ENCODE data around the gene AKR1E2.
A peak's percentile ranks its signal among the peaks of the same experiment; 100 is the strongest.

AKR1E2 gene

GRCh38 chr10:4845766-4846165, 19.8 kb downstream of the AKR1E2 start:
- H3K36me3 ChIP-seq (ENCODE audit: control insufficient read depth in 1 of 2, insufficient read depth in 2 of 2, low read length in 2 of 2) = no peaks in the 10 kb centered on the region
- H3K23ac ChIP-seq (ENCODE audit: low read length) = no peak overlapping the region
- no peak overlapping the region for H3K9ac ChIP-seq (ENCODE audit: low read length)
- no peak overlapping the region for H3K27ac ChIP-seq (ENCODE audit: low read depth, low read length)
- H3K18ac ChIP-seq (ENCODE audit: low read length) = no peak overlapping the region
- no peaks in the 10 kb centered on the region for H3K79me1 ChIP-seq (ENCODE audit: low read length)
- no peak overlapping the region for H2AFZ ChIP-seq (ENCODE audit: insufficient read depth, low read length, poor library complexity)
- peaks cover 6% of the 10 kb centered on the region for H3K9me3 ChIP-seq (ENCODE audit: insufficient read depth, low read depth, low read length)
- WGBS (ENCODE audit: extremely low coverage, insufficient coverage, insufficient read length) = no CpG with 5 or more reads among the region's 11 CpGs
- H4K12ac ChIP-seq (ENCODE audit: low read depth, low read length) = no peak overlapping the region
- peak overlapping the region; percentile 12 for H3K4me3 ChIP-seq (ENCODE audit: low read depth, low read length)
- H2BK12ac ChIP-seq (ENCODE audit: low read length) = no peak overlapping the region
- H3K4me2 ChIP-seq (ENCODE audit: low read length) = no peak overlapping the region
- no peak for DNase-seq
- H2BK5ac ChIP-seq (ENCODE audit: low read depth, low read length, poor library complexity) = no peak overlapping the region
- no peaks in the 10 kb centered on the region for H3K27me3 ChIP-seq (ENCODE audit: insufficient read depth, low read length)
- H3K4me1 ChIP-seq (ENCODE audit: control insufficient read depth in 1 of 2, insufficient read depth in 2 of 2, low read length in 2 of 2) = peaks cover 0 to 2% of the 10 kb centered on the region in 2 experiments
- H2AK5ac ChIP-seq (ENCODE audit: low read length) = no peak overlapping the region
- no peak overlapping the region for H4K8ac ChIP-seq (ENCODE audit: low read depth, low read length)
- H3K14ac ChIP-seq (ENCODE audit: low read length) = no peak overlapping the region
- H4K91ac ChIP-seq (ENCODE audit: low read depth, low read length) = no peak overlapping the region
- H3K4ac ChIP-seq (ENCODE audit: low read depth, low read length) = no peak overlapping the region
- H3K79me2 ChIP-seq (ENCODE audit: control insufficient read depth, insufficient read depth, low read length, poor library complexity) = no peaks in the 10 kb centered on the region
- H2BK120ac ChIP-seq (ENCODE audit: insufficient read depth, low read length, poor library complexity) = no peak overlapping the region

GRCh38 chr10:4846775-4847174, 20.8 kb downstream of the AKR1E2 start:
- no peak overlapping the region for H2AK5ac ChIP-seq (ENCODE audit: low read length)
- H3K79me1 ChIP-seq (ENCODE audit: low read length) = no peaks in the 10 kb centered on the region
- no peak overlapping the region for H2BK12ac ChIP-seq (ENCODE audit: low read length)
- H4K91ac ChIP-seq (ENCODE audit: low read depth, low read length) = no peak overlapping the region
- no peak overlapping the region for H3K23ac ChIP-seq (ENCODE audit: low read length)
- no peaks in the 10 kb centered on the region for H3K79me2 ChIP-seq (ENCODE audit: control insufficient read depth, insufficient read depth, low read length, poor library complexity)
- no peak overlapping the region for H4K8ac ChIP-seq (ENCODE audit: low read depth, low read length)
- H3K36me3 ChIP-seq (ENCODE audit: control insufficient read depth in 1 of 2, insufficient read depth in 2 of 2, low read length in 2 of 2) = no peaks in the 10 kb centered on the region
- H3K14ac ChIP-seq (ENCODE audit: low read length) = no peak overlapping the region
- DNase-seq = no peak
- no peak overlapping the region for H3K9ac ChIP-seq (ENCODE audit: low read length)
- no peak overlapping the region for H2AFZ ChIP-seq (ENCODE audit: insufficient read depth, low read length, poor library complexity)
- H2BK5ac ChIP-seq (ENCODE audit: low read depth, low read length, poor library complexity) = no peak overlapping the region
- H3K18ac ChIP-seq (ENCODE audit: low read length) = no peak overlapping the region
- H4K12ac ChIP-seq (ENCODE audit: low read depth, low read length) = no peak overlapping the region
- peaks cover 0 to 2% of the 10 kb centered on the region in 2 experiments for H3K4me1 ChIP-seq (ENCODE audit: control insufficient read depth in 1 of 2, insufficient read depth in 2 of 2, low read length in 2 of 2)
- no peak overlapping the region for H3K4me2 ChIP-seq (ENCODE audit: low read length)
- H3K4me3 ChIP-seq (ENCODE audit: low read depth, low read length) = no peak overlapping the region
- WGBS (ENCODE audit: extremely low coverage, insufficient coverage, insufficient read length) = no CpG with 5 or more reads among the region's 5 CpGs
- H2BK120ac ChIP-seq (ENCODE audit: insufficient read depth, low read length, poor library complexity) = no peak overlapping the region
- H3K4ac ChIP-seq (ENCODE audit: low read depth, low read length) = no peak overlapping the region
- H3K27ac ChIP-seq (ENCODE audit: low read depth, low read length) = no peak overlapping the region
- H3K9me3 ChIP-seq (ENCODE audit: insufficient read depth, low read depth, low read length) = peaks cover 6% of the 10 kb centered on the region
- no peaks in the 10 kb centered on the region for H3K27me3 ChIP-seq (ENCODE audit: insufficient read depth, low read length)

DNA sequence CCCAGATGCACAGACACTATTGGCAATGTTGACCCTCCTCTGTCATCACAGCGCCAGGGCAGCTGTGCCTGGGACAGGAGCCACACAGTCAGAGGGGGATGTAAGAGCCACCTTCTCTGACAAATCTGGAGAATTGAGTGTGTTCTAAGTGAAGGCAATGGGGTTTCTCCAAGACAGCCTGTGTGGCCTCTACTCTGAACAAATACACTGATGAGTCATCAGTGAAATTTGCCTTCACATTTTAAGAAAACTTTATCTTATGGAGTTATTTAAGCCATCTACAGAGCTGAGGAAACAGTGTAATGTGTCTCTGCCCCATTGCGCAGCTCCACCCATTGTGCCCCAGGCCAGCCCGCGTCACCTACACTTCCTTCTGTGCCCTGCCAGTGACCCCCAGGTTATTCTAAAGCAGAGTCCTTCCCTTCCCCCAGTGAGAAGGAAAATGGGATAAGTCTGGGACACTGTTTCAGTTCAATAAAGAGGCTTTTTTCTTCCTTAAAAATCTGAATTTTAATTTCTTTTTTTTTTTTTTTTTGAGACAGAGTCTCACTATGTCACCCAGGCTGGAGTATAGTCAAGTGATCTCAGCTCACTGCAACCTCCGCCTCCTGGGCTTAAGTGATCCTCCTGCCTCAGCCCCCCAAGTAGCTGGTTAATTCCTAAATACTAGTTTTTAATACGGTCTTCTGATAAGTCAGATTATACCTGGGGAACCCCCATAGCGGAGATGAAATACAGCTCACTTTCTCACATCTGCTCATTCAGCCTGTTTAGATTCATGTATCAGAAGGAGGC, 21.8 kb downstream of the AKR1E2 start:
- Histone ChIP-seq H3K9me3 (ENCODE audit: insufficient read depth, low read depth, low read length) (peaks cover 5% of the 10 kb centered on the region), H3K14ac (ENCODE audit: low read length) (no peak overlapping the region), H2BK12ac (ENCODE audit: low read length) (no peak overlapping the region), H3K79me1 (ENCODE audit: low read length) (no peaks in the 10 kb centered on the region), H3K23ac (ENCODE audit: low read length) (no peak overlapping the region), H3K18ac (ENCODE audit: low read length) (no peak overlapping the region), H2AFZ (ENCODE audit: insufficient read depth, low read length, poor library complexity) (no peak overlapping the region), H4K8ac (ENCODE audit: low read depth, low read length) (no peak overlapping the region), H3K27me3 (ENCODE audit: insufficient read depth, low read length) (no peaks in the 10 kb centered on the region), H3K4me2 (ENCODE audit: low read length) (no peak overlapping the region), H3K4ac (ENCODE audit: low read depth, low read length) (no peak overlapping the region), H2BK5ac (ENCODE audit: low read depth, low read length, poor library complexity) (no peak overlapping the region), H4K12ac (ENCODE audit: low read depth, low read length) (no peak overlapping the region), H3K36me3 (ENCODE audit: control insufficient read depth in 1 of 2, insufficient read depth in 2 of 2, low read length in 2 of 2) (no peaks in the 10 kb centered on the region), H4K91ac (ENCODE audit: low read depth, low read length) (no peak overlapping the region), H3K4me1 (ENCODE audit: control insufficient read depth in 1 of 2, insufficient read depth in 2 of 2, low read length in 2 of 2) (peaks cover 0 to 2% of the 10 kb centered on the region in 2 experiments), H3K4me3 (ENCODE audit: low read depth, low read length) (no peak overlapping the region), H2AK5ac (ENCODE audit: low read length) (no peak overlapping the region), H3K9ac (ENCODE audit: low read length) (no peak overlapping the region), H3K79me2 (ENCODE audit: control insufficient read depth, insufficient read depth, low read length, poor library complexity) (no peaks in the 10 kb centered on the region), H3K27ac (ENCODE audit: low read depth, low read length) (no peak overlapping the region), H2BK120ac (ENCODE audit: insufficient read depth, low read length, poor library complexity) (no peak overlapping the region)
- WGBS (ENCODE audit: extremely low coverage, insufficient coverage, insufficient read length) = no CpG with 5 or more reads among the region's 7 CpGs
- peak; percentile 57 to 77 for DNase-seq

- Histone ChIP-seq H4K12ac (ENCODE audit: low read depth, low read length) (no peak overlapping the region), H2BK120ac (ENCODE audit: insufficient read depth, low read length, poor library complexity) (no peak overlapping the region), H3K4me2 (ENCODE audit: low read length) (no peak overlapping the region), H3K4me1 (ENCODE audit: control insufficient read depth in 1 of 2, insufficient read depth in 2 of 2, low read length in 2 of 2) (peaks cover 0 to 2% of the 10 kb centered on the region in 2 experiments), H2BK5ac (ENCODE audit: low read depth, low read length, poor library complexity) (no peak overlapping the region), H3K79me2 (ENCODE audit: control insufficient read depth, insufficient read depth, low read length, poor library complexity) (no peaks in the 10 kb centered on the region), H3K27ac (ENCODE audit: low read depth, low read length) (no peak overlapping the region), H3K27me3 (ENCODE audit: insufficient read depth, low read length) (no peaks in the 10 kb centered on the region), H3K9me3 (ENCODE audit: insufficient read depth, low read depth, low read length) (peaks cover 2% of the 10 kb centered on the region), H3K14ac (ENCODE audit: low read length) (no peak overlapping the region), H4K91ac (ENCODE audit: low read depth, low read length) (no peak overlapping the region), H2AK5ac (ENCODE audit: low read length) (no peak overlapping the region), H3K4ac (ENCODE audit: low read depth, low read length) (no peak overlapping the region), H3K79me1 (ENCODE audit: low read length) (no peaks in the 10 kb centered on the region), H2AFZ (ENCODE audit: insufficient read depth, low read length, poor library complexity) (no peak overlapping the region), H3K4me3 (ENCODE audit: low read depth, low read length) (no peak overlapping the region), H3K36me3 (ENCODE audit: control insufficient read depth in 1 of 2, insufficient read depth in 2 of 2, low read length in 2 of 2) (no peaks in the 10 kb centered on the region), H3K23ac (ENCODE audit: low read length) (no peak overlapping the region), H4K8ac (ENCODE audit: low read depth, low read length) (no peak overlapping the region), H3K9ac (ENCODE audit: low read length) (no peak overlapping the region), H3K18ac (ENCODE audit: low read length) (no peak overlapping the region), H2BK12ac (ENCODE audit: low read length) (no peak overlapping the region)
- no CpG with 5 or more reads among the region's 7 CpGs for WGBS (ENCODE audit: extremely low coverage, insufficient coverage, insufficient read length)
- DNase-seq = no peak
These were observed 22.5 kb downstream of the AKR1E2 start for GRCh38 chr10:4848356-4849041.

Data from trophoblast cell (in vitro differentiated cells and primary cell).